ENCODE measurements around the gene CHPF.

DNA sequence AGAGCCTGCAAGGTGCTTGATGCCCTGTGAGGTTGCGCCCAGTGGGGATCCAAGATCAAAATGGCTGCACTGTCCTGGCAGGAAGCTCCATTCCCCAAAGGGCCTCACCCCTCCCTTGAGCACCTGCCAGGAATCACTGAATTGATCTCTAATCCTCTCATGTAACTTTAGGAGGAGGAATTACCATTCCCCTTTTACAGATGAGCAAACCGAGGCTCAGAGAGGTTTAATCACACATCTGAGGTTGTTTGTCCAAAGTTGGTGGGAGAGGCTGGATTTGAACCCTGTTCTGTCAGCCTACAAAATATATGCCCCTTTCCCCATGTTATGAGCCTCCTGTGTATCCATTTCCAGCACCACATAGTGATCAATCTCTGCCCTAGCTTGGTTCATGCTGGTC lies 18.8 kb downstream of the CHPF start:
- TF ChIP-seq, protein P1, sequence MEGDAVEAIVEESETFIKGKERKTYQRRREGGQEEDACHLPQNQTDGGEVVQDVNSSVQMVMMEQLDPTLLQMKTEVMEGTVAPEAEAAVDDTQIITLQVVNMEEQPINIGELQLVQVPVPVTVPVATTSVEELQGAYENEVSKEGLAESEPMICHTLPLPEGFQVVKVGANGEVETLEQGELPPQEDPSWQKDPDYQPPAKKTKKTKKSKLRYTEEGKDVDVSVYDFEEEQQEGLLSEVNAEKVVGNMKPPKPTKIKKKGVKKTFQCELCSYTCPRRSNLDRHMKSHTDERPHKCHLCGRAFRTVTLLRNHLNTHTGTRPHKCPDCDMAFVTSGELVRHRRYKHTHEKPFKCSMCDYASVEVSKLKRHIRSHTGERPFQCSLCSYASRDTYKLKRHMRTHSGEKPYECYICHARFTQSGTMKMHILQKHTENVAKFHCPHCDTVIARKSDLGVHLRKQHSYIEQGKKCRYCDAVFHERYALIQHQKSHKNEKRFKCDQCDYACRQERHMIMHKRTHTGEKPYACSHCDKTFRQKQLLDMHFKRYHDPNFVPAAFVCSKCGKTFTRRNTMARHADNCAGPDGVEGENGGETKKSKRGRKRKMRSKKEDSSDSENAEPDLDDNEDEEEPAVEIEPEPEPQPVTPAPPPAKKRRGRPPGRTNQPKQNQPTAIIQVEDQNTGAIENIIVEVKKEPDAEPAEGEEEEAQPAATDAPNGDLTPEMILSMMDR (IDR thresholded peaks at IDR 0.05): no peak
- no peak for TF ChIP-seq POLR2A (IDR thresholded peaks at IDR 0.05)

All from upper lobe of left lung (tissue), 4 donors.